HG02759 (cell line): ENCODE measurements around the gene SC5D.

ENCODE experiments used
- ATAC-seq: cut with Tn5 transposase; IDR thresholded peaks from one replicate; pipeline ENCODE4 v1.9.1; 2021; ENCODE audit warnings: mild to moderate bottlenecking, moderate library complexity; ENCODE audit not compliant: unreplicated experiment

SC5D gene

DNA sequence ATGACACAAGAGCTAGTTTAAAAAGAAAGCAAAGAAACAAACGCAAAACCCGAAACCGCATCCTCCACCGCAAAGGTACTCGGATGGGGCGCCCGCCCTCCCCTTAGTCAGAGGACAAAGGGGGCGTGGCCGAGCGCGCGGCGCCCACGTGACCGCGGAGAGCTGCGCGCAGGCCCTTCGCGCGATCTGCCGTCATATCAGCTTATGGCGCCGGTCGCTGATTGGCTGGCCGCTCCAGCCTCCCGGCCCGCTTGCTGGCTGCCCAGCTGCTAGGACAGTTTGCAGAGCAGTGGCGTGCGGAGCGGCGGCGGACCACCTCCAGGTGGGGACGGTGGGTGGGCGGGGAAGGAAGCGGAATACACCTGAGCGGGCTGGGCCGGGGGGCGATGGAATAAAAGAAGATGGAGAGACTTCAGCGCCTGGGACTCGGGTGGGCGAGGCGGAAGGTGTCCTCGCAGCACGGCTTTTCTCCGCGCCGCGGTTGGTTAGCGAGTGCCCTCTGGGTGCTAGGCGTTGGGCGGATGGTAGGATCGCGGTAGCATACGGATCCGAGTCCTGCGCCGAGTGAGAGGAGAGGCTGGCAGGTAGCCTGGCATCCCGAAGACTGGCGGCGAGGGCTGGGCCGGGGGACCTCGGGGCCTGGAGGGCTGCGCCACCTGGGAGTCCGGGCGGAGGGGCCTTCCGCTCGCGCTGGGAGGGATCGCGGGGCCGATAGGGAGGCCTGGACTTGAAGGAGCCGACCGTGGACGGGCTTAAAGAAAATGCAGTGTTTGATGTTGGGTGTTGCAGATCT is at the start of gene SC5D:
Gene SC5D, plus strand, starts transcription at position 277 of the 793 bp plus-strand sequence. CDS start 10,605 bp downstream, outside the sequence.
- ATAC-seq: peak; percentile 98

DNA sequence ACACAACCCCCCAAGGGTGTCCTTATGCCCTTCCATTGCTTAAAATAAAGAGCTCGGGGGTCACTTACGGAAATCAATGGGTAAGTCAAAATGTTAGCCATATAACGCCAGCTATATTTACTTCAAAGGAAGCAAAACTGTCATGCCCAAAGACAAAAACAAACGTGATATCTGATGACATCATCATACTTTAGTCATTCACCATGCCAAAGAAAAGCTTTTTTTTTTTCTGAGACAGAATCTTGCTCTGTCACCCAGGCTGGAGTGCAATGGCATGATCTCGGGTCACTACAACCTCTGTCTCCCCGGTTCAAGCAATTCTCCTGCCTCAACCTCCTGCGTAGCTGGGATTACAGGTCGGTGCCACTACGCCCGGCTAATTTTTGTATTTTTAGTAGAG is 47.7 kb upstream of the SC5D start:
- no peak for ATAC-seq

GRCh38 chr11:121246021-121246768 is 46.4 kb upstream of the SC5D start:
- no peak for ATAC-seq

DNA sequence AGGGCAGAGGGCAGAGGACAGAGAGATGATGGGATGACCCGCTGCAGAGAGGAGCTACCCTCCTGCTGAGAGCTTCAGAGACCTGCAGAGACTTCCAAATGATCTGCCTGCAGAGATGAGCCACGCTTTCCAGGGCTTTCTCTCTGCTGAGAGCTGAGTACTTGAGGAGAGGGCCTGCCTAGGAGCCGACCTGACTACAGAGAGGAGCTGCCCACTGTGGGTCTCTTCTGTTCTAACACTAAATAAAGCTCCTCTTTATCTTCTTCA is 45.9 kb upstream of the SC5D start:
- no peak for ATAC-seq

- no peak for ATAC-seq
Observed at GRCh38 chr11:121248496-121248895, 44.1 kb upstream of the SC5D start.

DNA sequence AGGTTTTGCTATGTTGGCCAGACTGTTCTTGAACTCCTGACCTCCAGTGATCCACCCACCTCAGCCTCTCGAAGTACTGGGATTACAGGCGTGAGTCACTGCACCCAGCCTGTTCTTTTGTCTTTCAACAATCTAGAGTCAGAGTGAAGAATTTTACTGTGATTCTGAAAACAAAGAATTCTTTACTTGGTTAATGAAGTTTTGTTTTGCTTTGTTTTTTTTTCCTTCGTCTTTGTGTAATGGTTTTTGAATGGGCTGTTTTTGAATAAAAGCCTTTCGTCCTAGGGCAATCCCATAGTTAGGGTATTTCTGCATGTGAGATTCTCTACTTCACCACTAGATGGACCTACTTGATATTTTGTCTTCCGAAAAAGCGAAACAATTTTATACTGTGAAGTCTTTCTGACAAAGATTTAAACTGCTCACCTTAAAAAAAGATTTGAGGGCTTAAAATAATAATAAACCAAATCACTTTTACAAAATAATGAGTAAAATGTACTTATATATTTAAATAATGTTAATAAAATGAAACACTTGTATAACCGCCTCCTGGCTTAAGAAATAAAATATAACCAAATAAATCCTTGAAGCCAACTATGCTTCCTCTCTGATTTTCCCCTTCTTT is 43.4 kb upstream of the SC5D start:
- ATAC-seq: no peak

DNA sequence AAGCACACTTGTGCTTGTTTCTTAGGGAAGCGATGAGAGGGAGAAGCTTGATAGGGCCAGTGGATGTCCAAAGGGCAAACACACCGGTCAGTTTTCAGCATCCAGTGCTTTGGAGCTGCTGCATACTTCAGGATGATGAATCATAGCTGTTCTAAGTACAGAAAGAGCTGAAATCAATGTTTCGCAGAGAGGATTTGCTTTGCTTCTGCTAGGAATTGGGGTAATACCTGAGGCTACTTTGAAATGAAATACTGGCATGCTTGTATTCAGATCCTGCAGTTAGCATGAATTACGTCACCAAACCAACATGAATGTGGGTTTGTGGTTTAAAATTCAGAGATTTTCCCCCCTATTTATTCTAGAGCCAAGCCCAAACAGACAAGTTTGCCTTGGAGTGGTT is 41.7 kb upstream of the SC5D start:
- no peak for ATAC-seq

- ATAC-seq: no peak
Observed at GRCh38 chr11:121253951-121254350, 38.6 kb upstream of the SC5D start.

DNA sequence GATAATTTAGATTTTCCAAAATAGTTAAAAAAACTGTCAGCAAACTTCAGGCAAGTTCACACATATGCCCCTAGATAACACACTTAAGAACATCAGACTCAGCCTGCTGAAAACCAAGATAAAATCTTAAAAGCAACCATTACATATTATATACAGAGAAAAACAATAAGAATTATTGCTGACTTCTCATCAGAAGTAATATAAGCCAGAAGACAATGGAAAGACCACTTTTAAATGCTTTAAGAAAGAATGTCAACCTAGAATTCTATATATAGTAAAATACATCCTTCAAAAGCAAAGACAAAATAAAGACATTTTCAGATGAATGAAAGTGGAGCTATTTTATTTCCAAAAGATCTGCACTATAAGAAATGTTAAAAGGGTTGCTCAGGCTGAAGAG is 37.8 kb upstream of the SC5D start:
- ATAC-seq: no peak

DNA sequence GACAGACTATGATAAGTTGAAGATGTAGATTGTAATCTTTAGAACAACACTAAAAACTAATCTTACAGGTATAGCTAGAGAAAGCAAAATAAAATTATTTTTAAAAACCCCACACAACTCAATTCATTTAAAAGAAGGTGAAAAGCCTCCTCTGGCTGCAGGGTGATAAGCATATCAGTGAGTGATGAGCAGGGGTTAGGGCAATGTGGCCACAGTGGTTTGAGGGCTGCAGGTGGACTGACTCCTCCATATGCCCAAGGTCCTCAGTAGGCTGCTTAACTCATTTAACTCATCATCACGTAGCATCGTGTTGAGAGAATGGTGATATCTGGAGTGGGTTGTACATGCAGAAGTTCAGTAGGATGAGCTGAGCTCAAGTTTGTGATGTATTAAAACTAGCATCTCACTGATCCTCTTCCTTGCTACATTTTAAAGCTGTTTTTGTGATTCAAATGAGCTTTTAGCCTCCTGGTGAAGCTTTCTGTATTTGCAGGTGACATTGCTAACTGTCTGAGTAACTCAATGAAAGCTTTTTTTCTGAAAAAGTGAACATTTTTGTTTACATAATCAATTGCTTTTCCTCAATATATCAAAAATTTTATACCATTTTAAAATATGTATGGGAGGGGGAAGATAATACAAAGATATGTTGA is 37.0 kb upstream of the SC5D start:
- no peak for ATAC-seq

DNA sequence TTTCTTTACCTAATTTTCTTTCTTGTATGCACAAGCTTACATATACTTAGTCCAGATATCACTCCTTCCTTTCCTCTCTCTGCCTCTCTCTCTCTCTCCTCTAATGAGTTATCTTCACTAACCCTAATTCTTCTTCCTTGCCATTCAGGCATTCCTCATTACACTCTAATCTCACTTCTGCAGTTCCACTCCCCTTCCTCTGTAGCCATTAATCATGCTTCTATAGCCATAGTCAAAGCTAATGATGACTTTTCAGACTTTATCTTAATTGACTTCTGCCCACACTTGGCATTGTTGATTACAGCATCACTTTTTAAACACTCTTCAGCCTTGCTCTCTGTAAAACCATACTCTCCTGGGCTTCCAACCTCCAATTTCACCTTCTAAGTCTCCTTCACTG is 35.3 kb upstream of the SC5D start:
- ATAC-seq: no peak

DNA sequence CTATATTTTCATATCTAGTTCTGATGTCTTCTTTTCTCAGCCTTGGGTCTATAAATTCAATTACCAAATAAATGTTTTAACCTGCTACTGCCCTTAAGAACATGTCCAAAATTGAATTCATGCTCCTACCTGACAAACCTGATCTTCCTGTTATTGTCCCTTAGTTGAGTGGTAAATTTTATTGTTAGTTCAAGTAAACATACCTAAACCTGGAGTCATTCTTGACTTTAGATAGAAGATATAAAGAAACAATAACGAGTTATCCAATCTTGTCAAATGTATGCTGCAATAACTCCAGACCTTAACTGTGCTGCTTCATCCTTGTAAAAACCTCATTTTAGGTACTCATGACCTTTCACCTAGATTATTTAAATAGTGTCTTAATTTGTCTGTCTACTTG is 34.6 kb upstream of the SC5D start:
- no peak for ATAC-seq

GRCh38 chr11:121265586-121265985 is 27.0 kb upstream of the SC5D start:
- no peak for ATAC-seq

DNA sequence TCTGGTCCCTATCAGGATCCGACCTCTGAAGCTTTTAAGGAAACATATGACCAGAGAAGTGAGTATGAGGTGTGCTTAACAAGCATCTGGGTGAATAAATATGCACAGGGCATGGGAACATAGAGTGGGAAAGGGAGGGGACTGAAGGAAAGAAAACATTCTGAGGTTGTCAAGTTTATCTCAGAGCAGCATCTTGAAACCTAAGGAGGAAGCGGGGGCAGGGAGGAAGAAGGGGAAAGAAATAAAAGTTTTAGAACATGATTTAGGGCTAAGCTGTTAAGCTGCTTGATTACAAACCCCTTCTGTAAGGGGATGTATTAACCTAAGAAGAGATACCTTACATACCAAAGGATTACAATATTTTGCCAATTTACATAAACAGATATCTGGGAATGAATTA is 24.0 kb upstream of the SC5D start:
- ATAC-seq: no peak

GRCh38 chr11:121270001-121270678 is 22.4 kb upstream of the SC5D start:
- no peak for ATAC-seq

DNA sequence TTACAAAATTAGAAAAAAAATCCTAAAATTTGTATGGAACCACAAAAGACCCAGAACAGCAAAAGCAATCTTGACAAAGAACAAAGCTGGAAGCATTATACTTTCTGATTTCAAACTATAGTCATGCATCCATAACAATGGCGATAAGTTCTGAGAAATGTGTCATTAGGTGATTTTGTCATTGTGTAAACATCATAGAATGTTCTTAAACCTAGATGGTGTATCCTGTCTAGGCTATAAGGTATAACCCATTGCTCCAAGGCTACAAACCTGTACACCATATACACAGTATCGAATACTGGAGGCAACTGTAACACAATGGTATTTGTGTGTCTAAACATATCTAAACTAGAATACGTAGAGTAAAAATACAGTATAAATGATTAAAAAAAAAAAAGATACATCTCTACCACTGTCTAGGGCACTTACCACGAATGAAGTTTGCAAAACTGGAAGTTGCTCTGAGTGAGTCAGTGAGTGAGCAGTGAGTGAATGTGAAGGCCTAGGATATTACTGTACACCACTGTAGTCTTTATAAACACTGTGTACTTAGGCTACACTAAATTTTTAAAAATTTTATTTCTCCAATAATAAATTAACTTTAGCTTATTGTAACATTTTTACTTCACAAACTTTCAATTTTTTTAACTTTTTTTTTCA is 18.1 kb upstream of the SC5D start:
- ATAC-seq: no peak

DNA sequence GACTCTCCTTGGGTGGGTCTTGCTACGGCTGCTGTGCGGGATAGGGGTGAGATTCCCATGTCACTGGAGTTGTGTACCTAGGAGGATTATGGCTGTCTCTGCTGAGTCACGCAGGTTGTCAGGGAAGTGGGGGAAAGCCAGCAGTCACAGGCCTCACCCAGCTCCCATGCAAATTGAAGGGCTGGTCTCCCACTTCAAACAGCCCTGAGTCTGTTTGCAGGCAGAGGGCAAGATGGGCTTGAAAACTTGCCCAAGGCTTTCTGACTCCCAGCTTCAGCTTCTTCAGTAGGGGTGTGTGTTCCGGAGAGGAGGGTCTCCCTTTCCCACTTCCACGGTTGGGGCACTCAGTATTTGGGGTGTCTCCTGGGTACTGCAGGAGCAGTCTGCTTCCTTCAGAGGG is 10.9 kb upstream of the SC5D start:
- no peak for ATAC-seq

GRCh38 chr11:121282386-121282785 is 10.2 kb upstream of the SC5D start:
- no peak for ATAC-seq

DNA sequence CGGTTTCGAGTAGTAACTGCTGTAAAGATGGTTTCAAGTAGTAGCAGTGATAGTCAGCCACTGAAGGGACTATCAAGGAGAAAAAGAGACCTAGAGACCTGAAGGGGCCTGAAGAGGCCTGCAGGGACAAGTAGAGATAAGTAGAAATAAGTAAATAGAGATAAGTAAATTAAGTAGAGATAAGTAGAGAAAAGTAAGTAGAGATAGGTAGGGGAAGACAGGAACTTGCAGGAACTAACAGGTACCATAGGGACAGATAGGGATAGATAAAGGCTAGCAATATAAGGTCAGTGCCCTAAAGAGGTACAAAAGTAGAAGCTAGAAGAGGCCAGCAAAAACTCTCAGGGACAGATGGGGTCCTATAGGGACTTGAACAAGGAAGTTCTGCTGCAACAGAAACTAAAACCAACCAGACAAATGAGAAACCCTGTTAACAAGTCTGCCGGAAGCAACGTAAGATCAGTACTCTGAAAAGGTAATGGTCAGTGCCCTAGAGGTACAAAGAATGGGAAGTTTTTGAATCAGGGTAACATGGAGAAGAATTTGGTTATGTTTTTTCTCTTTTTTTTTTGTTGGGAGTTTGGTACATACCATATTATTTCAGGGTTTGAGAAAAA is 9.6 kb upstream of the SC5D start:
- no peak for ATAC-seq

GRCh38 chr11:121291319-121291718 is 1.3 kb upstream of the SC5D start:
- ATAC-seq: no peak
